Mesendoderm (in vitro differentiated cells): Measurements from ENCODE around the gene ADARB2.

Experiments
- DNase-seq: peaks from one replicate; pipeline ENCODE4 v3.0.0; 2013
- H2AK5ac ChIP-seq: 2 replicates; pipeline ENCODE4 v1.6.1; 2013; ENCODE audit warnings: low read length, inconsistent platforms
- H2BK120ac ChIP-seq: 2 replicates; pipeline ENCODE4 v1.6.1; 2013; ENCODE audit warnings: low read depth, mild to moderate bottlenecking, low read length, moderate library complexity, mixed read lengths
- H2BK15ac ChIP-seq: replicated peaks from 2 replicates; pipeline ENCODE4 v1.6.1; 2013; ENCODE audit warnings: low read depth, mild to moderate bottlenecking, moderate library complexity
- H2BK5ac ChIP-seq: 2 replicates; pipeline ENCODE4 v1.6.1; 2013; ENCODE audit warnings: low read length, inconsistent platforms
- H3K18ac ChIP-seq: 2 replicates; pipeline ENCODE4 v1.6.1; 2013; ENCODE audit warnings: mild to moderate bottlenecking, low read length, mixed read lengths
- H3K23ac ChIP-seq: one replicate; pipeline ENCODE4 v1.6.1; 2013; ENCODE audit warnings: low read length
- H3K27ac ChIP-seq: 2 replicates; pipeline ENCODE4 v1.5.1; 2013; ENCODE audit warnings: low read depth, mild to moderate bottlenecking, inconsistent platforms, low read length, moderate library complexity
- H3K27me3 ChIP-seq: 2 replicates; pipeline ENCODE4 v1.6.1; 2013; ENCODE audit warnings: low read length, control low read depth, mild to moderate bottlenecking, inconsistent platforms; ENCODE audit not compliant: insufficient read depth, poor library complexity
- H3K36me3 ChIP-seq: 2 replicates; pipeline ENCODE4 v1.6.1; 2013; ENCODE audit warnings: low read length, inconsistent platforms; ENCODE audit not compliant: control insufficient read depth, insufficient read depth
- H3K4ac ChIP-seq: one replicate; pipeline ENCODE4 v1.6.1; 2013; ENCODE audit warnings: low read depth, mild to moderate bottlenecking, low read length, moderate library complexity
- H3K4me1 ChIP-seq: 2 replicates; pipeline ENCODE4 v1.6.1; 2013; ENCODE audit warnings: low read depth, low read length, inconsistent platforms; ENCODE audit not compliant: control insufficient read depth
- H3K4me2 ChIP-seq: 2 replicates; pipeline ENCODE4 v1.6.1; 2013; ENCODE audit warnings: low read length
- H3K4me3 ChIP-seq: 2 replicates; pipeline ENCODE4 v1.5.1; 2013; ENCODE audit warnings: mild to moderate bottlenecking, low read length
- H3K56ac ChIP-seq: one replicate; pipeline ENCODE4 v1.6.1; 2013; ENCODE audit warnings: low read length
- H3K79me1 ChIP-seq: 2 replicates; pipeline ENCODE4 v1.6.1; 2013; ENCODE audit warnings: low read length, inconsistent platforms
- H3K79me2 ChIP-seq: 2 replicates; pipeline ENCODE4 v1.6.1; 2013; ENCODE audit warnings: mild to moderate bottlenecking, low read length; ENCODE audit not compliant: control insufficient read depth, insufficient read depth
- H3K9ac ChIP-seq: 2 replicates; pipeline ENCODE4 v1.6.1; 2013; ENCODE audit warnings: low read length, inconsistent platforms
- H4K5ac ChIP-seq: one replicate; pipeline ENCODE4 v1.6.1; 2013; ENCODE audit warnings: low read length
- H4K8ac ChIP-seq: one replicate; pipeline ENCODE4 v1.6.1; 2013; ENCODE audit warnings: low read depth, mild to moderate bottlenecking, control low read depth, low read length, moderate library complexity
- WGBS: extraction: QIAGEN DNeasy Blood & Tissue Kit; methylation state at CpG from one replicate; pipeline ENCODE4 v1.1.7; 2013; ENCODE audit warnings: low lambda C conversion rate, missing lambda C conversion rate; ENCODE audit not compliant: insufficient coverage; ENCODE audit errors: extremely low coverage; 5-methylcytosine and 5-hydroxymethylcytosine counted together

Gene ADARB2

DNA sequence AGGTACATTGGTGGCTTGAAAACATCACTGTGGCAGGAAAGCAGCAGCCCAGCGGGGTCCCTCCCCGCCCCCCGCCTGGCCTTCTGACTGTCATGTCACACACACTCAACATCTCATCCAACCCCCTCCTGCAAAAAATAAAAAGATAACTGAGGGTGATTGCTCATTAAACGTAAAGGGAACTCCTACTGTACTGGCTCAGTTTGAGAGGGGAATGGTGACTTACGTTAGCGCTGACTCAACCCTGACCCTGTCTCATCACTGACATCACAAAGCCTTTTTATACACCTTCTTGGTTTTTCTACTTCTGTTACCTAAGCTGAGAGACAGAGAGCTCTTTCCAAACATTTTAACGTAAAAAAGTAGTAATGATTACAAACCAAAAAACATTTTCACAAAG is 48.8 kb downstream of the ADARB2 start:
- H3K4ac ChIP-seq, result no peak overlapping the region
- H2AK5ac ChIP-seq, result no peak overlapping the region
- no peak overlapping the region for H3K27ac ChIP-seq
- H4K8ac ChIP-seq, result no peak overlapping the region
- no peak overlapping the region for H2BK5ac ChIP-seq
- no peak for DNase-seq
- no peak overlapping the region for H2BK120ac ChIP-seq
- no peak overlapping the region for H3K56ac ChIP-seq
- H3K4me2 ChIP-seq, result no peak overlapping the region
- no peak overlapping the region for H3K4me3 ChIP-seq
- H3K4me1 ChIP-seq, result no peaks in the 10 kb centered on the region
- no peaks in the 10 kb centered on the region for H3K79me2 ChIP-seq
- H3K36me3 ChIP-seq, result no peaks in the 10 kb centered on the region
- H3K23ac ChIP-seq, result no peak overlapping the region
- no peak overlapping the region for H3K9ac ChIP-seq
- no peaks in the 10 kb centered on the region for H3K79me1 ChIP-seq
- no peak overlapping the region for H4K5ac ChIP-seq
- no peak overlapping the region for H3K18ac ChIP-seq
- H2BK15ac ChIP-seq, result no peak overlapping the region
- no peaks in the 10 kb centered on the region for H3K27me3 ChIP-seq
- no CpG with 5 or more reads among the region's 7 CpGs for WGBS

DNA sequence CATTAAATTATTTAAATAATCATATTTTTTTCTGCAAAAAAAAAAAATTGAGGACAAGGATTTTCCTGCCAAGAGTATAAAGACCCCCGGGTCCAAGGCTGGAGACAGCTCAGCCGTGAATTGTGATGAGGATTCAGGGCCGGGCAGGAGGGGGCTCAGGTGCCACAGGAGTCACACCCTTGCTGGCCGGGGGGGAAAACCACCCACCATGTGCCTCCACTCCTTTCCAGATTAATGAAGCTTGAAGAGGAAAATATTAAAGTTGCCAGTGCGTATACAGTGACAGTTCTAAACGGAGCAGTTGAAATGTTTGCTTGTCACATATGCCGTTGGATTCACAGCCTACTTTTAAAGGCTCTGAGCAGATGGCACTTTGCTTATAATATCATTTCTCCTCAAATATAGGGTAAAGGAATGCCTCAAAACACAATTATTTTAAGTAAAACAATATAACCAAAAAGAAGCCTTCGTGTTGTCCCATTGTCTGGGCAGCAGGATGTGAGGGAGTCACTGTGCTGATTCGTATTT is 49.6 kb downstream of the ADARB2 start:
- Histone ChIP-seq H3K27ac (no peak overlapping the region), H3K4me1 (no peaks in the 10 kb centered on the region)

DNA sequence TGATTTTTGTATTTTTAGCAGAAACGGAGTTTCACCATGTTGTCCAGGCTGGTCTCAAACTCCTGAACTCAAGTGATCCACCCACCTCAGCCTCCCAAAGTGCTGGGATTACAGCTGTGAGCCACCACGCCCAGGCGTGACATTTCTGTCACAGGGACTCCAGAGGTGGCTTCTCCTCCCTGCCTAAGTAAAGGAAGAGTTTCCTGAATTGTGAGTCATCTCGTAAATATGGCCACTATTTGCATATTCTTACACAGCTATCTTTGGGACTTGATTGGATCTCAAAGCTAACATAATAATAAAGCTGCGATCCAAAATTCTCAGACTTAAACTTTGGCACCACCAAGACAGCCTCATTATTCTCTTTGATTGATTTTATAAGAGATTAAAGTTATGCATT is 50.1 kb downstream of the ADARB2 start:
- H2BK120ac ChIP-seq, result no peak overlapping the region
- no peaks in the 10 kb centered on the region for H3K79me1 ChIP-seq
- H2AK5ac ChIP-seq, result no peak overlapping the region
- H3K4ac ChIP-seq, result no peak overlapping the region
- no peaks in the 10 kb centered on the region for H3K4me1 ChIP-seq
- H2BK5ac ChIP-seq, result no peak overlapping the region
- peak; percentile 86 for DNase-seq
- no peak overlapping the region for H3K27ac ChIP-seq
- H3K27me3 ChIP-seq, result no peaks in the 10 kb centered on the region
- H3K4me3 ChIP-seq, result no peak overlapping the region
- no peak overlapping the region for H3K23ac ChIP-seq
- no peak overlapping the region for H3K9ac ChIP-seq
- H3K36me3 ChIP-seq, result no peaks in the 10 kb centered on the region
- WGBS, result no CpG with 5 or more reads among the region's 5 CpGs
- H3K56ac ChIP-seq, result no peak overlapping the region
- H3K79me2 ChIP-seq, result no peaks in the 10 kb centered on the region
- H2BK15ac ChIP-seq, result no peak overlapping the region
- no peak overlapping the region for H4K8ac ChIP-seq
- H4K5ac ChIP-seq, result no peak overlapping the region
- H3K18ac ChIP-seq, result no peak overlapping the region
- H3K4me2 ChIP-seq, result no peak overlapping the region

More for the DNA sequence above, 49.6 kb downstream of the ADARB2 start:
- Histone ChIP-seq H3K4ac (no peak overlapping the region), H2AK5ac (no peak overlapping the region), H4K8ac (no peak overlapping the region), H3K56ac (no peak overlapping the region), H4K5ac (no peak overlapping the region), H3K4me2 (no peak overlapping the region), H3K27me3 (no peaks in the 10 kb centered on the region), H3K18ac (no peak overlapping the region), H3K23ac (no peak overlapping the region), H3K79me1 (no peaks in the 10 kb centered on the region), H3K9ac (no peak overlapping the region), H3K36me3 (no peaks in the 10 kb centered on the region), H2BK120ac (no peak overlapping the region), H2BK15ac (no peak overlapping the region), H2BK5ac (no peak overlapping the region), H3K79me2 (no peaks in the 10 kb centered on the region), H3K4me3 (no peak overlapping the region)
- WGBS, result no CpG with 5 or more reads among the region's 9 CpGs
- DNase-seq, result no peak

DNA sequence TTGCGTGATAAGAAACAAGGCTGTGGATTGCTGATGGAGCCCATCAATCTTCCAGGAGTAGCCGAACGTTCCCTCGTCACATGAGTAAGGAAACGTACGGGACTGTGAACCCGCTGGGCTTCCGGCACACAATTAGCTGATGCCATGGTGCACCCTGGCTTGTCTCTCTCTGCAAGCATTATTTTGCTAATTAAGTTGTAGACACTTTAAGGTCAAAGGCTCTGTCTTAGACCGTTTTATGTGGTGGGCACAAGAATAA is 50.9 kb downstream of the ADARB2 start:
- H3K79me1 ChIP-seq, result no peaks in the 10 kb centered on the region
- no peak for DNase-seq
- H3K4ac ChIP-seq, result no peak overlapping the region
- no peak overlapping the region for H3K23ac ChIP-seq
- no peak overlapping the region for H2BK120ac ChIP-seq
- no peak overlapping the region for H2BK5ac ChIP-seq
- H3K9ac ChIP-seq, result no peak overlapping the region
- no peak overlapping the region for H3K4me3 ChIP-seq
- WGBS, result no CpG with 5 or more reads among the region's 9 CpGs
- no peak overlapping the region for H2BK15ac ChIP-seq
- H4K5ac ChIP-seq, result no peak overlapping the region
- no peak overlapping the region for H4K8ac ChIP-seq
- H3K79me2 ChIP-seq, result no peaks in the 10 kb centered on the region
- no peaks in the 10 kb centered on the region for H3K36me3 ChIP-seq
- no peaks in the 10 kb centered on the region for H3K27me3 ChIP-seq
- H3K4me1 ChIP-seq, result no peaks in the 10 kb centered on the region
- no peak overlapping the region for H2AK5ac ChIP-seq
- H3K56ac ChIP-seq, result no peak overlapping the region
- no peak overlapping the region for H3K4me2 ChIP-seq
- H3K18ac ChIP-seq, result no peak overlapping the region
- H3K27ac ChIP-seq, result no peak overlapping the region

DNA sequence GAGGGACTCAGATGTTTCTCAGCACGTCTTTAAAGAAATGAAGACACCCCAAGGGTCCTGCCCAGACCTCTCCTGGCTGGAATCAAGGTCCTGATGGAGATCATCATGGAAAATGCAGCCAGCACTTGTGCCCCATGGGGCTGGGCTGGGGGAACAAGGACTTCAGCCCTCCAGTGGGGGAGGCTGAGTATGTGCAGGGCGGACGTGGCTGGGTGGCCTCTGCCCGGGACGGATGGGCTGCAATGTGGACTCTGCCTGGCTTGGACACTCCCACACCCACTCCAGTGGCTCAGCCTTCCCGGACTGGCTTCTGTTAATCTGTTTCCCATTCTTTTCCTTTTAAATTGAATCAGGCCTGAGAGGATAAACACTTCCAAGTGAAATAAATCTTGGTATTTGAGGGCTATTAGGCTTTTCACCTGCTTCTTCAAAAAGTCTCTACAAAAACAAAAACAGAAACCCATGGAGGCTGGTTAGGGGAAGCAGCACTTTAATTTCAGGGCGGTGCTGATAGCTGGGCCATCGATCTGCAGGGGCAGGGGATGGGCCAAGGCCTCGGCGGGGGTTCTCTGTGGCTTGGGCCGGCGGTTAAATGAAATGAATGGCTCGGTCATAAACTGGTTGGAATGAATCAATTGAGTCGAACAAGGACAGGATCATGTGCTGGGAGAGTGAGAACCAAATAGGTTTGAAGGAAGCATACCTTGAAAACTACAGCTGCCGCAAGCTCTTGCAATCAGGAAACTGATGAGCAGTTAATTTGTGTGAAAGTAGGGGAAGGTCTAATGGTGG is 51.4 kb downstream of the ADARB2 start:
- Histone ChIP-seq H3K23ac (no peak overlapping the region), H3K4ac (no peak overlapping the region), H4K5ac (no peak overlapping the region), H3K4me1 (no peaks in the 10 kb centered on the region), H2AK5ac (no peak overlapping the region), H3K56ac (no peak overlapping the region), H3K27ac (no peak overlapping the region), H3K27me3 (no peaks in the 10 kb centered on the region), H3K79me1 (no peaks in the 10 kb centered on the region), H3K18ac (no peak overlapping the region), H3K9ac (no peak overlapping the region), H2BK120ac (no peak overlapping the region), H2BK5ac (no peak overlapping the region), H4K8ac (no peak overlapping the region), H3K79me2 (no peaks in the 10 kb centered on the region), H2BK15ac (no peak overlapping the region), H3K4me3 (no peak overlapping the region), H3K36me3 (no peaks in the 10 kb centered on the region), H3K4me2 (no peak overlapping the region)
- peak; percentile 10 for DNase-seq
- no CpG with 5 or more reads among the region's 15 CpGs for WGBS

DNA sequence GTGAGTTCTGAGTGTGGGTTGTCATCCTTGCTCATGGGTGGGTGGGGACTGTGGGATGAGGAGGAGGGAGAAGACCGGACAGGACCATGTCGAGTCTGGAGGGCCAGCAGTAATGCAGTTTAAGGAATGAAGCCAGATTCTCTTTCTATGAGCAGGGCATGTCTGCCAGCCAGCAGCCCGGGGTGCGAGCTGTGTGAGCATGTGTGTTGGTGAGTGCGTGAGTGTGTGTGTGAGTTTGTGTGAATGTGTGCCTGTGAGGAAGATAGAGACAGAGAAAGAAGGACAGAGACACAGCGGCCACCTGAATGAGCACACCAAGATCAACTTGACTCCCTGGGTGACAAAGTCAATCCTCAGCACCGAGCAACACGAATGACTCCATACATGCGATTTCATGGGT is 52.3 kb downstream of the ADARB2 start:
- Histone ChIP-seq H3K56ac (no peak overlapping the region), H3K79me2 (no peaks in the 10 kb centered on the region), H2BK5ac (no peak overlapping the region), H3K4me2 (no peak overlapping the region), H3K18ac (no peak overlapping the region), H3K36me3 (no peaks in the 10 kb centered on the region), H3K4ac (no peak overlapping the region), H4K5ac (no peak overlapping the region), H2BK15ac (no peak overlapping the region), H3K27me3 (no peaks in the 10 kb centered on the region), H3K23ac (no peak overlapping the region), H3K27ac (no peak overlapping the region), H3K9ac (no peak overlapping the region), H3K4me1 (no peaks in the 10 kb centered on the region), H4K8ac (no peak overlapping the region), H3K4me3 (no peak overlapping the region), H3K79me1 (no peaks in the 10 kb centered on the region), H2BK120ac (no peak overlapping the region), H2AK5ac (no peak overlapping the region)
- no peak for DNase-seq
- no CpG with 5 or more reads among the region's 9 CpGs for WGBS
